Measurements from ENCODE around the gene AGAP2.

Gene AGAP2

GRCh38 chr12:57735952-57736740 is 2.4 kb downstream of the AGAP2 start:
- DNase-seq (ENCODE audit: low read depth): no peak

GRCh38 chr12:57735198-57735855 is 3.2 kb downstream of the AGAP2 start:
- DNase-seq (ENCODE audit: low read depth): no peak

GRCh38 chr12:57734591-57734990 is 4.0 kb downstream of the AGAP2 start:
- no peak for DNase-seq (ENCODE audit: low read depth)

GRCh38 chr12:57733928-57734327 is 4.6 kb downstream of the AGAP2 start:
- no peak for DNase-seq (ENCODE audit: low read depth)

- DNase-seq (ENCODE audit: low read depth): no peak
Measured at GRCh38 chr12:57732726-57733593, 5.6 kb downstream of the AGAP2 start.

GRCh38 chr12:57732270-57732669 is 6.3 kb downstream of the AGAP2 start:
- DNase-seq (ENCODE audit: low read depth): no peak

- DNase-seq (ENCODE audit: low read depth): no peak
Measured at GRCh38 chr12:57731411-57732080, 7.0 kb downstream of the AGAP2 start.

- no peak for DNase-seq (ENCODE audit: low read depth)
Measured at GRCh38 chr12:57730336-57731067, 8.0 kb downstream of the AGAP2 start.

- no peak for DNase-seq (ENCODE audit: low read depth)
Measured at GRCh38 chr12:57729321-57729844, 9.2 kb downstream of the AGAP2 start.

GRCh38 chr12:57727758-57728395 is 10.7 kb downstream of the AGAP2 start:
- DNase-seq (ENCODE audit: low read depth): no peak

GRCh38 chr12:57726884-57727757 is 11.4 kb downstream of the AGAP2 start:
- no peak for DNase-seq (ENCODE audit: low read depth)

- no peak for DNase-seq (ENCODE audit: low read depth)
Measured at GRCh38 chr12:57726151-57726883, 12.2 kb downstream of the AGAP2 start.

GRCh38 chr12:57725851-57726150 is 12.7 kb downstream of the AGAP2 start:
- DNase-seq (ENCODE audit: low read depth): no peak

GRCh38 chr12:57724936-57725740 is 13.4 kb downstream of the AGAP2 start:
- DNase-seq (ENCODE audit: low read depth): no peak

GRCh38 chr12:57724003-57724935 is 14.3 kb downstream of the AGAP2 start:
- no peak for DNase-seq (ENCODE audit: low read depth)

GRCh38 chr12:57723630-57723962 is 14.9 kb downstream of the AGAP2 start:
- DNase-seq (ENCODE audit: low read depth): no peak

All from stimulated activated CD8-positive, alpha-beta memory T cell treated with anti-CD3 and anti-CD28 coated beads, Interleukin-12 subunit alpha, Interleukin-12 subunit beta, amount 100 ng/mL, for 1 hour (primary cell).